Erythroblast (primary cell): ENCODE results near the gene CSRP2.

Experiments
- GATA1 ChIP-seq: IDR thresholded peaks from 2 replicates; pipeline ENCODE4 v1.6.1; 2011; ENCODE audit warnings: low read depth, mild to moderate bottlenecking, control low read depth, low read length, moderate library complexity
- POLR2A ChIP-seq: IDR thresholded peaks from 2 replicates; pipeline ENCODE4 v1.6.1; 2011; ENCODE audit warnings: mild to moderate bottlenecking, low read length

- no peak for TF ChIP-seq POLR2A
- no peak for TF ChIP-seq GATA1
Measured at GRCh38 chr12:76863005-76863670, 15.7 kb downstream of the CSRP2 start.
